HG02759 (cell line): ENCODE data around the gene CD14.
A peak's percentile ranks its signal among the peaks of the same experiment; 100 is the strongest.
"Not testable (repeated sequence)": the region's sequence is repeated elsewhere in the genome, so short reads cannot be mapped to it uniquely, and the experiment has no call there.

Experiments used
- ATAC-seq: cut with Tn5 transposase; IDR thresholded peaks from one replicate; pipeline ENCODE4 v1.9.1; 2021; ENCODE audit warnings: mild to moderate bottlenecking, moderate library complexity; ENCODE audit not compliant: unreplicated experiment

CD14 gene

DNA sequence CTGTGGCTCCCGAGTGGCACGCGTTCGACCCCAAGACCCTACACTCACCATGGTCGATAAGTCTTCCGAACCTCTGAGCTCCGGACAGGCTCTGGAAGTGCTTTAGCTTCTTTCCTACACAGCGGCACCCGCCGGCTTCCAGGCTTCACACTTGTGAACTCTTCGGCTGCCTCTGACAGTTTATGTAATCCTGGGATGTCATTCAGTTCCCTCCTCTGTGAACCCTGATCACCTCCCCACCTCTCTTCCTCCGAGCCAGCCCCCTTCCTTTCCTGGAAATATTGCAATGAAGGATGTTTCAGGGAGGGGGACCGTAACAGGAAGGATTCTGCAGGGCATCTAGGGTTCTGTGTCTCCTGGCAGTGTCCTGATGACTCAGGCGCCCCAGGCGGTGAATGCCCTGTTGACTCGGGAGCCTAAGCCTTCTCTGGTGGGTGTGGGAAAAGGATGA, at the start of gene CD14:
Gene CD14, minus strand, starts transcription at position 155 of the 451 bp plus-strand sequence. Its CDS starts 104 bp downstream, at position 51.
- ATAC-seq, result peak; percentile 10

DNA sequence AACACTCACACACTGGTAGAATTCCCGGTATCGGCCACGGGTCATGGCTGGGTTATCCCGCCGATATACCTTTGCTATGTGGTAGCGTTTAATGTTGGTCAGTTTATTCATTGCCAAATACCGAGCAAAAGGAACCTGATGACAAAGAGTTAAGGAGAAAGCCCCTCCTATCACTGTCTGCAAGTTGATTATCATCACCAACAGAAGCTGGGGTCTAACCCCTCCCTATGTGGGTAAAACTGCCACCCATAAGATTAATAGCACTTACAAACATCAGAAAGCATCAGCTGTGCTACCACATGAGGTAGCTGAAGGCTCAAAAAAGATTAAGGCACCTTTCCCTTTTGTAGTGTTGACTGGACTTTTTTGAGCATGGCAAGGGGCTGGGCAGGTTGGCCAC, 46.0 kb upstream of the CD14 start:
- no peak for ATAC-seq

DNA sequence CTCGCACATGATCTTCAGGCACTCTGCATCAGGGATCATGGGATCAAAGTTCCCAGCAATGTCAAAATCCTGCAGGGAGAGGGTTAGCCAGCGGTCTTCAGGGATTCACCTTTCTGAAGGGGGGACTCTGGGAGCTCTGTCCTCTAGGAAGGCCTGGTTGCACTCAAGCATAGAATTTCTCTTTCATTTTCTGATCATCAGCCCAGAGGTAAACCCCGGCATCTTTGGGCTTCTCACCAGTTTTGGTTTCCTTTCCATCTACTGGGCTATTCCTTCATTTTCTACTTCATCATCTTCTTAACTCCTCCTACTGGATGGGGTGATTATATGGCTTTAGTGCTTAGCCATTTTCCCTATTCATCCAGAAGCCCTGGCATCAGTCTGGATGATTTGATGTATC, 45.0 kb upstream of the CD14 start:
- ATAC-seq, result no peak

DNA sequence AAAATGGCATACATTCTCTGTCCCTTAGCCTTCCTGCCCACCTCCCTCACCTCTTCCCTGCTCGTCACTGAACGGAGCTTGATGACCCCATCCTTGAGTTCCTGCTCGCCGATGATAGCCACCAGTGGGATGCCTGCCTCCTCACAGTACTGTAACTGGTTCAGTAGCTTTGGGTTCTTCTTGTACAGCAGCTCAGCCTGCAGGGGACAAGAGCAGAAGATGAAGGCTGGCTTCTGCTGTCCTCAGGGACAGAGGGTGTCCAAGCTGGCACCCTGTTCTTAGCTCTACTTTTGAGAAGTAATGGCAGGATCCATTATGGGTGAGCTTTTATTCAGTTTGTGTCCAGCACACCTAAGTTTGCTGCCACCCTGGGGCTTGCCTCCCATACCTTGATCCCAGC, 41.7 kb upstream of the CD14 start:
- ATAC-seq, result no peak

DNA sequence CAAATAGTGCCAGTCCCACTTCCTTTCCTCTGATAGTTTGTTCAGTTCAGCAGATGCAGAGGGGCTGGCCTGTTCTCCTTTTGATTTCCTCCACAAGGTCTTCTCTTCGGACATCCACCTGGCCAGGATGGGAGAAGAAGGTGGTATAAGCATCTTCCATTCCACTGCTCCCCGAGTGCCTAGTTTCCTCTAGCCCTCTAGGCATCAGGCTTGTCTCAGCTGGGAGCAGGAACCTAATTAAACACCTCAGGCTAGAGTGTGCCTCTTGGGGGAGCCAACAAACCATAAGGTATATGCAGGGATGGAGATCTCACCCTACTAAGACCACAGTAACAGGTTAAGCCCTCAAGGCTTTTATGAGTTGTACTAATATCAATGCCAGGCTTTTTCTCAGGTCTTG, 41.2 kb upstream of the CD14 start:
- ATAC-seq, result no peak

DNA sequence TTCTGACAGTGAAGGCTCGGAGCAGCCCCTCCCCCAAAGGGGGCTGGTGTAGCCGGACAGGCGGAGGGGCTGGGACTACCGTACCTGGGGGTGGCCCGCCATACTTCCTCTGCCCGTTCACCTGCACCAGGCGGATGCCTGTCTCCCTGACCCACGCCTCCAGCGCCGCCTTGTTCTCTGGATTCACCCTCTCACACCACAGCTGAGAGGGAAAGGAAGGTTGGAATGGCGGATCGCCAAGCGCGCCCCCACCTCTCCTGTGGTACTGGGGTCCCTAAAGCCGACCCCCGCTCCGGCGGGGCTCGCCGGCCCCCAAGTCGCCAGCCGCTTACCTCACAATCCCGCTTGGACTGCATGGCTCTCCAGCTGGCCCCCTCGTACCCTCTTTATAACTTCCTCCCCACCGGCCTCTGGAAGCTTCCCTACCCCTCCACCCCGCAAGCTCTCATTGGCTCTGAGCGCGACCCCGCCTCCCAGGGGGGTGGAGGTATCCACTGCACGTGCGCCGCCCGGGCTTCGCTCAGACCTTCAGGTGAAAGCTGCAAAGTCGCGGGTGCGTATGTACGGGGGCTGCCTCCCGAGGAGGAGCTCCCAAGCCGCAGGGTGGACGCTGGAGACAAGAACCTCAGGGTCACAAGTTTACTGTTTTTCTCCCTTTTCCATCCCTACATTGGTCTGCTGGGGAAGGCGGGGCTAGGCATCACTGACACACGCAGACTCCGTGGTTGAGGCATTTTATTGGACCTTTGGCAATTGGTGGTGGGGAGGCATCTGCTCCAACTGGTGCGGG, 40.4 kb upstream of the CD14 start, which contains the start of gene DND1:
Gene DND1, minus strand, starts transcription at position 390 of the 790 bp plus-strand sequence. Its CDS starts 34 bp downstream, at position 356.
- ATAC-seq, result no peak

DNA sequence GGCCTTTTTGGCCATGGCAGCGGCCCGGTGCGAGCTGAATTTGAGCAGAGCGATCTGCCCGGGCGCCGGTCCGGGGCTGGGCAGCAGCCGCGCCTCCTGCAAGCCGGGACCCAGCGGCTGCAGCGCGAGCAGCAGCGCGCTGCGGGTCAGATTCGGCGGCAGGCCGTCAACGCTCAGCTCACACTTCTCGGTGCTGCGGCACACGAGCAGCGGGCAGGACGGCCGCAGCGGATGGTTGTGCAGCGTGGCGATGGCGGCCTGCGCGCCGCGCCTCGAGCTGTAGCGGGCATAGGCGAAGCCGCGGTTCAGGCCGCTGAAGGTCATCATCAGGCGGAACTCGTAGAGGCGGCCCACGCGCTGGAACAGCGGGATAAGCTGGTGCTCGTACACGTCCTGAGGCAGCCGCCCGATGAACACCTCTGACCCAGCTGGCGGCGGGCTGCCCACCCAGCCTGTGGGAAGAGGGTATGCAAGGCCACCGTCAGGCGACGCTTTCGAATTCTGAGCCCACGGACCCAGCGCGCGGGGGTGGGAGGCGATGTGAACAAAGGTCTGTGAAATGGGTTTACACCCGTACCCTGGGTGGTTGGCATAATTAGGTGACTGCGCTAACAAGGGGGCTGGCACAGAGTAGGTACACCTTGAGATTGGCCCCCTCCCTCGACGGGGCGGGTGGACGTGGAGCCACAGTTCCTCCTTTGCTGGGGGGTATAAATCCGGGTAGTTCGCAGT, 39.6 kb upstream of the CD14 start:
- ATAC-seq, result no peak

DNA sequence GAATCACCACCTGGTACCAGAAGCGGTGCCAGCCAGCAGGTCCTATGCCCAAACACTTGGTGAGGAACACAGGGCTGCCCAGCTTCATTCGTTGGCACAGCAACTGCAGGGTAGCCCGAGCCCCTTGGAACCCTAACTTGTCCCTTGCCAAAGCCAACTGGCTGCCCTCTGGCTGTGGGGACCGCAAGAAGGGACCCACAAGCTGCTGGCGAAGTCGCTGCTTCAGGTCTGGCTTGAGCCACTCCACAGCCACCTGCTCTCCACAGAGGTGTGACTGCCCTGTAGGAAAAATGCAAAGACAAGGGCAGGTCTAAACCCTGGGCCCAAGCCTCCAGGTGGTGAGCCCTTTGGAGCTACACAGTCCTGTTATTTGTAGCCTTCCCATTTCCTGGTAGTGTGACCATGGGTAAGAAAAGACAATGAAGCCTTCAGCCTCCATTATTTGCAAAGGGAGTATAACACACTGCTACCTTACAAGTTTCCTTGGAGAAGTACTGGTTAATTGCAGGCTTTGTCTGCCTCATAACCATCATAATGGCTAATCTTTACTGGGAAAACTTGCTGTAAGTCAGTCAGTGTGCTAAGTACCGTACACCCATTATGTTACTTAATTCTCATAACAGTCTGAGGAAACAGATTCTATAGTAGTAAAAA, 38.6 kb upstream of the CD14 start:
- no peak for ATAC-seq

DNA sequence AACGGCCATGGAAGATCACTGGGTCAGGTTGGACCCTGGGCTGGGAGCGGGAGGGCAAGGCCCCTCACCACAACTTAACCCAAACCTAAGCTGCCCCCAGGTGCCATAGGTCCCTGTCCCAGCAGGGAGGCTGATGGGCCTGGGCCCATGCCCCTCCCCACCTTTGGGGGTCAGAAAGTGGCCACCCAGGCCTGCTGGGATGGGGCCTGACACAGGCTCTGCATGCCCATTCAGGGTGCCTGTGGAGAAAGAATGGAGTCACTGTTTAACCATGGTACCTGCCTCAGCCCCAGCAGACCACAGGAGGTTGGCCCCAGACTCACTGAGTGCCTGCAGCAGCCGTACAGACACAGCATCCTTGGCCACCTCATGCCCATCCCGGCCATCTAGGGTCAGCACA, 38.1 kb upstream of the CD14 start:
- not testable (repeated sequence) for ATAC-seq

DNA sequence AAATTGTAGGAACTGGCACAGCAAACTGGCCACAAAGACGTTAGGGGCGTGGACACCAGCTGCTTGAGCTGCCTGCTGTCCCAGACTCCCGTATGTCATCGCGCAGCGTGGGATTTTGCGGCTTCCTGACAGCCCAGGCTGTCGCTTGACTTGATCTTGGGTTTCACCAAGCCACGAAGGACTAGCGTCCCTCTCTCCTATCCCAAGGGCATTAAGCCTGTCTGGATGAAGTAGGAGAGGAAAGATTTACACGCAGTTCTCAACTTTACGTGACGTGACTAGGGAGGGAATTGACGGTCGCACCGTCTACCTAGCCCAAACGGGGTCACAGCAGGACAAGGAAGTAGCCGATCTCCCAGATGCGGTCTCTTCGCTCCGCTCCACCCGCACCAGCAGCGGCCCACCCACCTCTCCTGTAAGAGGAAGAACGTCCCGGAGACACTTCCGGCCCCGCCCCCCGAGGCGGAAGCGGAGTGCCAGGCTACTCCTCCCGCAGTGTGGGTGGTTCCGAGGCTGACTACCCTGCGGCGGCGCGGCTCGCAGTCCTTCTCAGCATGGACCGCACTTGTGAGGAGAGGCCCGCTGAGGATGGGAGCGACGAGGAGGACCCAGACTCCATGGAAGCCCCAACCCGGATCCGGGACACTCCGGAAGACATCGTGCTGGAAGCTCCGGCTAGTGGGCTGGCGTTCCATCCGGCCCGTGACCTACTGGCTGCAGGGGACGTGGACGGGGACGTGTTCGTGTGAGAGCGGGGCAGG, 31.6 kb upstream of the CD14 start, which contains the start of gene WDR55:
Gene WDR55, plus strand, starts transcription at position 546 of the 761 bp plus-strand sequence. Its CDS starts 9 bp downstream, at position 555.
- ATAC-seq, result peak; percentile 99

DNA sequence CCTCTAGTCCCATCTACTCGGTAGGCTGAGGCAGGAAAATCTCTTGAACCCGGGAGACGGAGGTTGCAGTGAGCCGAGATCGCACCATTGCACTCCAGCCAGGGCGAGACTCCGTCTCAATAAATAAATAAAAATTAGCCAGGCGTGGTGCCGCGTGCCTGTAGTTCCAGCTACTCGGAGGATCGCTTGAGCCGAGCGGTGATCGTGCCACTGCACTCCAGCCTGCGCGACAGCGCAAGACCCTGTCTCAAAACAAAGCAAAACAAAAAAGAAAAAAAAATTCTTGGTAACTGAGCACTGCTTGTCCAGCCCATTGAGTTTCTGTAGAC, 31.0 kb upstream of the CD14 start:
- ATAC-seq, result no peak

DNA sequence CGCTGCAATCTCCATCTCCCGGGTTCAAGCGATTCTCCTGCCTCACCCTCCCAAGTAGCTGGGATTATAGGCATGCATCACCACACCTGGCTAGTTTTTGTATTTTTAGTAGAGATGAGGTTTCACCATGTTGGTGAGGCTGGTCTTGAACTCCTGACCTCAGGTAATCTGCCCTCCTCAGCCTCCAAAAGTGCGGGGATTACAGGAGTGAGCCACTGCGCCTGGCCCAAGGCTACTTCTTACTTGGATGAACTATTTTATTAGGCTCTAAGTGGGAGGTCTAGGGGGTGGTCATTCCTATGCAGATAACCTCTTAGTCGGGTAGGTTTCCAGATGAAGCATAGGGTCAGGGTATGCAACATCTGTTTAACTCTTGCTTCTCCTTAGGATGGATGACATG, 27.4 kb upstream of the CD14 start:
- not testable (repeated sequence) for ATAC-seq

DNA sequence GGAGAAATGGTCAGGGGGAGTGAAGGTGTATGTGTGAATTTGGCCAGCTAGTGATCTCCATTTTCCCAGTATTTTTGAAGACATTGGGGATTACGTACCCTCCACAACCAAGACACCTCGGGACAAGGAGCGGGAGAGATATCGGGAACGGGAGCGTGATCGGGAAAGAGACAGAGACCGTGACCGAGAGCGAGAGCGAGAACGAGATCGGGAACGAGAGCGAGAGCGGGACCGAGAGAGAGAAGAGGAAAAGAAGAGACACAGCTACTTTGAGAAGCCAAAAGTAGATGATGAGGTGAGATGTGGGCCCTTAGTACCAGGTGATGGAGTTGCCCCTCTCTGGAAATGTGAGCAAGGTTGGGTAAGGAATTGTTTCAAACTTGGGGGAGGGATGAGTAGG, 25.9 kb upstream of the CD14 start:
- ATAC-seq, result no peak

DNA sequence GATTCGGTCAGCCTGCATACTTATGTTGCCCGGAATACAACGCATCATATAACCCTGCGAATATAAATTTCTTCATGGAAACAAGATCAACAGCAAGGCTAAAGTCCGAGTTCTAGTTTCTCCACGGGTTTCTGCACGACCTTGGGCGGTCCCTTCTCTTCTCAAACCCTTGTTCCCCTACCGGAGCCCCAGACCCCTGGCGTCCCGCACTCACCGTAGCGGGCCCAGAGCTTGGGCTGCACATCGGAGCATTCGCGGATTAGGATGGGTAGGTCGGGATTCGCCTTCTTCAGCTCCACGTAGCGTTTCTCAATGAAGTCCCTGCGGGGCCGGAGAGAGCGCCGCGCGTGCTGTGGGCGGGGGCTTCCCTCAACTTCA, 14.1 kb upstream of the CD14 start:
- no peak for ATAC-seq

DNA sequence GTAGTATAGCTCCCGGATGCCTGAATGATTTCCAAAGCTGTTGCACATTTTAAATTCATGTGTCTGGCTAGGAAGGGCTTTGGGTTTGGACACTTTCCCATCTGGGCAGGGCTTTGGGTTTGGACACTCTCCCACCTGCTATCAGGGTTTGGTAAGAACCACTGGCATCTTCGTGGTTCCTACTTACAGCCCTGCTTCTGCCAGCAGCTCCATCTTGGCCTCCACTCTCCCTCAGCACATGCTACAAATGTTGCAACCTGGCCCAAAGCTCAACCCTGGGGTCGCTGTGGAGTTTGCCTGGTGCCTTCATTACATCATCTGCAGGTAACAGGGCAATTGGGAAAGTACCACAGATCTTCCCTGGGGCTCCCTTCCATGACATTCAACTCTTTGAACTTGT, 9.7 kb upstream of the CD14 start:
- no peak for ATAC-seq

DNA sequence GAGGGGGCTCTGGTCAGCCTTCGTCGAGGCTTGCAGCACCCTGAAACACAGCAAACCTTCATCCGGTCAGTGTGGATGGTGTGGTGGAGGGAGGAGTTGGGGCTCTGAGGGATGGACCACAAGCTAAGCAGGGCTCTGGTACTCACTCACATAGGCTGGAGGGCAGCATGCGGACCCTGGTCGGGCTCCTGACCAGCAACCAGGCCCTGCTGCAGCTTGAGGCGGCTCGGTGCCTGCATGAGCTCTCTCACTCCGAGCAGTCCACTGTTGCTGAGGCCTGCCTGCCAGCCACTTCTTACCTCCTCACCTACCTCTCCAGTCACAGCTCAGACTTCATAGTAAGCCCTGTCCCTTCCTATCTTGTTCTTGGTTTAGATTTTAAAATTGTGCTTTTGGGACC, 8.7 kb upstream of the CD14 start:
- ATAC-seq, result no peak

DNA sequence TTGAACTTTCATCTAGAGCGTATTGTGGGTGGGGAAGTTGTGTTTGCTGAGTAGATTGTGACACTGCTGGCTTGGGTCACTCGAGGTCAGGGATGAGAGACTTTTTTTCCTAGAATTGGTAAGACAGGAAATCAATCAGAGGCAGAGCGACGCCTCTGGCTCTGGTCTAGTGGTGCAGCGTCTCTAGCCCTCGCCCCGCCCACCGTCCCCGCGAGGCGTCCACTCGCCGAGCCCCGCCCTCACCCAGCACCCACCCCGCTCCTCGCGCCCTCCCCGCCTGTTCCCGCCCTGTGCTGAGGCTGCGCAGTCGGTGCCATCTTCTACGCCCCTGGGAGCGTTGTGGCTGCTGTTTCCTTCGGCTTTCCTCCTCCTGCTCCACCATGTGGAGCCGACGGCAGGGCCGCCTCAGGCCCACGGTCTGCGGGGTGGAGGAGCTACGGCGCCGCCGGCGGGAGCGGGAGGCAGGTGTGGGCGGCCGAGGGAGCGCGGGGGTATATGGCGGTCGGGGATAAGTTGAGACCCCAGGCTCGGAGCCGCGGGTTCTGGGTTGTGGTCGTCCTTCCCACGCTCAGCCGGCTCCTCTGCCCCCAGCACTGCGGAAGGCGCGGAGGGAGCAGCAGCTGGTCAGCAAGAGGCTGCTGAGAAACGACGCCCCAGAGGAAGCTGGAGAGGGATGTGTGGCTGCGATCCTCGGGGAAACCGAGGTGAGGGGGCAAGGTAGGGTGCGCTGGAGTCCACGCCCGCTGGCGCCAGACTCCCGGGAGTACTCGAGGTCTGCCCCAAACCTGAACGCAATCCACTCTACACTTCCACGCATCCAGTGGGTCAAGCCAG, 6.4 kb upstream of the CD14 start, which contains the start of gene TMCO6:
Gene TMCO6, plus strand, starts transcription at position 304 of the 834 bp plus-strand sequence. Its CDS starts 77 bp downstream, at position 381.
- ATAC-seq, result peak; percentile 97

DNA sequence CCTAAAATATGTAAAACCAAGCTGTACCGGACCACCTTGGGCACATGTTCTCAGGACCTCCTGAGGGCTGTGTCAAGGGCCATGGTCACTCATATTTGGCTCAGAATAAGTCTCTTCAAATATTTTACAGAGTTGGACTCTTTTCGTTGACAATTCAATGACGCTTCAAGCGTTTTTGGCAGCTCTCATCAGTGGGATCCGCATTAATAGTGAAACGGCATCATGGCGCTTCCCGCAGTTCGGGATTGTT, 5.8 kb upstream of the CD14 start:
- not testable (repeated sequence) for ATAC-seq

DNA sequence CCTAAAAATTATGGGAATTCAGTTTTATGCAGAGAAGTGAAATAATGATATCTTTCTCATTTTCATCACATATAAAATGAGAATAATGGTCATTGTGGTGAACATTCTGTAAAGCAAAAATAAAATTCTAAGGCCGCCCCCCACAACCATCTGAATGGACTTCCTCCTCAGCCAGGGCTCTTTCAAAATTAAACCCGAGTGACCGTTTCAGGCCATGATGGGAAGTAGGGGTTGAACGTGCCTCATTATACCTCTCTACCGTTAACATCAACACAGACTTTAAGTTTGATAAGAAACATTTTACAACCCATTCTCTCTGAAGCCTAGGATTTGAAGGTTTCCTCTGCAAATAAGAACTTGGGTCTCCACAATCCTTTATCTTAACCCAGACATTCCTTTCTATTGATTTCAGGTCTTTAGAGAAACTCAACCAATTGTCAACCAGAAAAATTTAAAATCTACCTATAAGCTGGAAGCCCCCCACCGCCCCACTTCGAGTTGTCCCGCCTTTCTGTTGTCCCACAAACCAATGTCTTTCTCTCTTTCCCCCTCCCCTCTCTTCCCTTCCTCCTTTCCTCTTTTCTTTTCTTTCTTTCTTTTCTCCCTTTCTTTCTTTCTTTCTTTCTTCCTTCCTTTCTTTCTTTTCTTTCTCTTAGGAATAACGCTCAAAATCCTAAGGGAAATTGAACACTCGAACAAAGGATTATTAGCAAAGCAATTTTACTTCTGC, 4.6 kb upstream of the CD14 start:
- ATAC-seq, result no peak
